ENCODE measurements around the gene LYSET. TPM values are rescaled to one million over a fixed set of nuclear protein-coding genes. Genes with fewer than 3 reads are reported as not detected.

LYSET gene
- total and polyA plus RNA-seq, 2 of the 4 experiments (the other 2 are of a cell fraction): 6.3 to 10.2 TPM

DNA sequence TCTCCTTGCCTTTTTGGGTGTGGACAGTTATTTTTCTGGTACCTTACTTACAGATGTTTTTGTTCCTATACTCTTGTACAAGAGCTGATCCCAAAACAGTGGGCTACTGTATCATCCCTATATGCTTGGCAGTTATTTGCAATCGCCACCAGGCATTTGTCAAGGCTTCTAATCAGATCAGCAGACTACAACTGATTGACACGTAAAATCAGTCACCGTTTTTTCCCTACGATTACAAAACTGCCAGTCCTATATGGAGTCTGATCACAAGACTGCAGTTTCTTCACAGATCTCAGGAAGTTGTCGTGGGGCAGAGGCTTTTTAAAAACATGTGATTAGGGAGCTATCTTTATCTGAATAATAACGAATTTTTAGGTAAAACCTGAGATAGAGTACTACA is 1.3 kb downstream of the LYSET start:
- no peak overlapping the region for H4K8ac ChIP-seq (ENCODE audit: low read depth in 2 of 2, low read length in 2 of 2)
- H2AK9ac ChIP-seq (replicated peaks; ENCODE audit: low read depth, low read length, poor library complexity): no peak overlapping the region
- no peak overlapping the region for H3K14ac ChIP-seq (replicated peaks; ENCODE audit: low read depth, low read length)
- H4K91ac ChIP-seq (ENCODE audit: insufficient read depth, low read depth, low read length): no peak overlapping the region
- H4K5ac ChIP-seq (ENCODE audit: low read depth, low read length): no peak overlapping the region
- peaks cover 16 to 33% of the 10 kb centered on the region in 2 experiments for H3K79me1 ChIP-seq (ENCODE audit: low read depth in 1 of 2, low read length in 2 of 2)
- no peak overlapping the region for H3K27ac ChIP-seq (ENCODE audit: insufficient read depth, low read length)
- H2BK120ac ChIP-seq (ENCODE audit: low read depth, low read length): no peak overlapping the region
- no peak overlapping the region for H2BK20ac ChIP-seq (ENCODE audit: low read depth, low read length)
- WGBS, 2 experiments (ENCODE audit: extremely low coverage in 2 of 2, insufficient read length in 1 of 2): 100% methylated on average over 2 of the region's 6 CpGs; no CpG with 5 or more reads in 1 of the 2 experiments
- no peaks in the 10 kb centered on the region for H3K4me1 ChIP-seq (ENCODE audit: control insufficient read depth, insufficient read depth, low read length)
- H3K18ac ChIP-seq (ENCODE audit: low read depth, low read length): no peak overlapping the region
- no peak overlapping the region for H3K9ac ChIP-seq (ENCODE audit: low read depth, low read length)
- no peaks in the 10 kb centered on the region for H3K9me3 ChIP-seq (ENCODE audit: control insufficient read depth, insufficient read depth, low read length)
- no peak for DNase-seq
- ATAC-seq (ENCODE audit: low read depth): no peak
- intact Hi-C loops (cut with micrococcal nuclease): no loop called here
- TF ChIP-seq, protein P1, sequence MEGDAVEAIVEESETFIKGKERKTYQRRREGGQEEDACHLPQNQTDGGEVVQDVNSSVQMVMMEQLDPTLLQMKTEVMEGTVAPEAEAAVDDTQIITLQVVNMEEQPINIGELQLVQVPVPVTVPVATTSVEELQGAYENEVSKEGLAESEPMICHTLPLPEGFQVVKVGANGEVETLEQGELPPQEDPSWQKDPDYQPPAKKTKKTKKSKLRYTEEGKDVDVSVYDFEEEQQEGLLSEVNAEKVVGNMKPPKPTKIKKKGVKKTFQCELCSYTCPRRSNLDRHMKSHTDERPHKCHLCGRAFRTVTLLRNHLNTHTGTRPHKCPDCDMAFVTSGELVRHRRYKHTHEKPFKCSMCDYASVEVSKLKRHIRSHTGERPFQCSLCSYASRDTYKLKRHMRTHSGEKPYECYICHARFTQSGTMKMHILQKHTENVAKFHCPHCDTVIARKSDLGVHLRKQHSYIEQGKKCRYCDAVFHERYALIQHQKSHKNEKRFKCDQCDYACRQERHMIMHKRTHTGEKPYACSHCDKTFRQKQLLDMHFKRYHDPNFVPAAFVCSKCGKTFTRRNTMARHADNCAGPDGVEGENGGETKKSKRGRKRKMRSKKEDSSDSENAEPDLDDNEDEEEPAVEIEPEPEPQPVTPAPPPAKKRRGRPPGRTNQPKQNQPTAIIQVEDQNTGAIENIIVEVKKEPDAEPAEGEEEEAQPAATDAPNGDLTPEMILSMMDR (conservative IDR thresholded peaks at IDR 0.05; ENCODE audit: low read depth, low read length): no peak
- TF ChIP-seq RFX5 (IDR thresholded peaks at IDR 0.05; ENCODE audit: low read depth, low read length) (no peak), USF2 (IDR thresholded peaks at IDR 0.05; ENCODE audit: low read depth, low read length) (no peak), MAZ (IDR thresholded peaks at IDR 0.05; ENCODE audit: borderline replicate concordance, low read depth, low read length) (no peak), RAD21 (IDR thresholded peaks at IDR 0.05; ENCODE audit: low read length) (no peak), MAFK (IDR thresholded peaks at IDR 0.05; ENCODE audit: low read depth, low read length) (no peak)
- H3K36me3 ChIP-seq (ENCODE audit: control insufficient read depth, insufficient read depth, low read length): peaks cover 6% of the 10 kb centered on the region; the same call in 1 of the 2 replicates
- CTCF ChIA-PET: no interaction called here
- no peak overlapping the region for H3K23ac ChIP-seq (ENCODE audit: low read depth, low read length)
- no peaks in the 10 kb centered on the region; the same call in 1 of the 2 replicates for H4K20me1 ChIP-seq (ENCODE audit: insufficient read depth, low read length)
- POLR2A ChIA-PET (ENCODE audit: unreplicated experiment): no interaction called here
- dilution Hi-C loops (cut with HindIII; ENCODE audit: low sequenced_read_pairs, unreplicated experiment): no loop called here
- H3K9me1 ChIP-seq (ENCODE audit: insufficient read depth, low read length): no peaks in the 10 kb centered on the region; the same call in 1 of the 2 replicates
- H2BK15ac ChIP-seq (ENCODE audit: low read depth, low read length): no peak overlapping the region
- H3K27me3 ChIP-seq (ENCODE audit: control insufficient read depth, insufficient read depth, low read length): no peaks in the 10 kb centered on the region
- H3K4me2 ChIP-seq (ENCODE audit: low read depth, low read length): no peak overlapping the region
- in situ Hi-C loops (cut with MboI; ENCODE audit: low sequenced_read_pairs): no loop called here
- H2AK5ac ChIP-seq (ENCODE audit: low read depth, low read length): no peak overlapping the region
- H2BK5ac ChIP-seq (ENCODE audit: low read depth, low read length, poor library complexity, severe bottlenecking): no peak overlapping the region
- no peak overlapping the region for H3K56ac ChIP-seq (ENCODE audit: extremely low read depth, insufficient read depth, low read length)
- H2AFZ ChIP-seq (replicated peaks; ENCODE audit: low read length, poor library complexity): no peak overlapping the region
- H3K4me3 ChIP-seq (ENCODE audit: insufficient read depth, low read depth, low read length): no peak overlapping the region
- no peak overlapping the region for H3K4ac ChIP-seq (ENCODE audit: low read depth, low read length)
- BruUV-seq (replicated peaks): TSS peak; percentile 63

All from IMR-90 (cell line).